ENCODE measurements around the gene OLFML2B. TPM values are rescaled to one million over a fixed set of nuclear protein-coding genes. Genes with fewer than 3 reads are reported as not detected.

The OLFML2B gene
- total and polyA plus RNA-seq, 2 experiments from 2014 or later = 0.36 to 1.9 TPM

- Histone ChIP-seq H3K27ac (no peak overlapping the region), H3K4me1 (ENCODE audit: low read depth) (peaks cover 4% of the 10 kb centered on the region), H3K36me3 (no peaks in the 10 kb centered on the region), H3K27me3 (peaks cover 66% of the 10 kb centered on the region), H3K4me3 (no peak overlapping the region), H3K9me3 (ENCODE audit: low read depth) (no peaks in the 10 kb centered on the region)
- DNase-seq (ENCODE audit: low read depth in 1 of 2, low spot score in 1 of 2) = no peak
- TF ChIP-seq CTCF (IDR thresholded peaks at IDR 0.05; ENCODE audit: low read depth, low read length) = no peak
Measured at GRCh38 chr1:162025541-162025940, 1.9 kb upstream of the OLFML2B start.

GRCh38 chr1:162023181-162023546, 505 bp downstream of the OLFML2B start:
- no peak overlapping the region for H3K27ac ChIP-seq
- peaks cover 4% of the 10 kb centered on the region for H3K4me1 ChIP-seq (ENCODE audit: low read depth)
- no peaks in the 10 kb centered on the region for H3K9me3 ChIP-seq (ENCODE audit: low read depth)
- H3K36me3 ChIP-seq = no peaks in the 10 kb centered on the region
- peak overlapping the region; percentile 35 for H3K4me3 ChIP-seq
- no peak for DNase-seq (ENCODE audit: low read depth in 1 of 2, low spot score in 1 of 2)
- peaks cover 45% of the 10 kb centered on the region for H3K27me3 ChIP-seq
- no peak for TF ChIP-seq CTCF (IDR thresholded peaks at IDR 0.05; ENCODE audit: low read depth, low read length)

- Histone ChIP-seq H3K9me3 (ENCODE audit: low read depth) (no peaks in the 10 kb centered on the region), H3K4me1 (ENCODE audit: low read depth) (peaks cover 4% of the 10 kb centered on the region), H3K27me3 (peaks cover 45% of the 10 kb centered on the region), H3K27ac (no peak overlapping the region), H3K36me3 (no peaks in the 10 kb centered on the region), H3K4me3 (no peak overlapping the region)
- DNase-seq (ENCODE audit: low read depth in 1 of 2, low spot score in 1 of 2) = no peak
- TF ChIP-seq CTCF (IDR thresholded peaks at IDR 0.05; ENCODE audit: low read depth, low read length) = no peak
Measured at GRCh38 chr1:162022626-162023025, 1.0 kb downstream of the OLFML2B start.

GRCh38 chr1:162021124-162021523, 2.5 kb downstream of the OLFML2B start:
- no peak for TF ChIP-seq CTCF (IDR thresholded peaks at IDR 0.05; ENCODE audit: low read depth, low read length)
- no peak overlapping the region for H3K27ac ChIP-seq

GRCh38 chr1:162020150-162020549, 3.5 kb downstream of the OLFML2B start:
- Histone ChIP-seq H3K4me1 (ENCODE audit: low read depth) (peaks cover 4% of the 10 kb centered on the region), H3K36me3 (no peaks in the 10 kb centered on the region), H3K4me3 (no peak overlapping the region), H3K9me3 (ENCODE audit: low read depth) (no peaks in the 10 kb centered on the region), H3K27ac (no peak overlapping the region), H3K27me3 (peaks cover 27% of the 10 kb centered on the region)
- no peak for DNase-seq (ENCODE audit: low read depth in 1 of 2, low spot score in 1 of 2)
- TF ChIP-seq CTCF (IDR thresholded peaks at IDR 0.05; ENCODE audit: low read depth, low read length) = no peak

More at GRCh38 chr1:162021124-162021523, 2.5 kb downstream of the OLFML2B start:
- Histone ChIP-seq H3K27me3 (peaks cover 37% of the 10 kb centered on the region), H3K9me3 (ENCODE audit: low read depth) (no peaks in the 10 kb centered on the region), H3K36me3 (no peaks in the 10 kb centered on the region), H3K4me3 (no peak overlapping the region), H3K4me1 (ENCODE audit: low read depth) (peaks cover 4% of the 10 kb centered on the region)
- DNase-seq (ENCODE audit: low read depth in 1 of 2, low spot score in 1 of 2) = no peak

GRCh38 chr1:162019446-162019845, 4.2 kb downstream of the OLFML2B start:
- Histone ChIP-seq H3K36me3 (no peaks in the 10 kb centered on the region), H3K27ac (no peak overlapping the region), H3K9me3 (ENCODE audit: low read depth) (no peaks in the 10 kb centered on the region), H3K4me1 (ENCODE audit: low read depth) (peaks cover 4% of the 10 kb centered on the region), H3K4me3 (no peak overlapping the region), H3K27me3 (peaks cover 20% of the 10 kb centered on the region)
- DNase-seq (ENCODE audit: low read depth in 1 of 2, low spot score in 1 of 2) = no peak
- TF ChIP-seq CTCF (IDR thresholded peaks at IDR 0.05; ENCODE audit: low read depth, low read length) = no peak
